Thyroid gland (tissue), 4 donors: ENCODE data around the gene TNS3. TPM values are rescaled to one million over a fixed set of nuclear protein-coding genes. Genes with fewer than 3 reads are reported as not detected.

Experiments
- DNase-seq, 2 donors: peaks; one replicate each; pipeline ENCODE4 v3.0.0-alpha.2; 2019
- H3K27ac ChIP-seq, 3 donors: fragments of 200-600 bp; sonication (generic); 1 replicate in 2 of 3; 2 replicates in 1 of 3; pipeline ENCODE4 v1.5.1; 2016 to 2019; ENCODE audit warnings: mild to moderate bottlenecking in 1 of 3, moderate library complexity in 1 of 3
- H3K27me3 ChIP-seq: fragments of 200-600 bp; sonication (generic); one replicate; pipeline ENCODE4 v1.5.1; 2019
- H3K36me3 ChIP-seq, 2 donors: fragments of 200-600 bp; sonication (generic); one replicate each; pipeline ENCODE4 v1.5.1; 2016 to 2019
- H3K4me1 ChIP-seq, 2 donors: fragments of 200-600 bp; sonication (generic); one replicate each; pipeline ENCODE4 v1.5.1; 2017 to 2019
- H3K4me3 ChIP-seq, 3 donors: fragments of 200-600 bp; sonication (generic); replicated peaks in 1 of 3; 1 replicate in 2 of 3; 2 replicates in 1 of 3; pipeline ENCODE4 v1.5.1; 2016; ENCODE audit warnings: mild to moderate bottlenecking in 1 of 3
- H3K9me3 ChIP-seq: fragments of 200-600 bp; sonication (generic); one replicate; pipeline ENCODE4 v1.5.1; 2017
- CTCF ChIP-seq, 6 experiments: fragments of 200-600 bp in 3 of 6; fragments of 450-650 bp in 3 of 6; sonication (generic) in 3 of 6; IDR thresholded peaks; one replicate each; pipeline ENCODE4 v1.5.1; 2016 to 2019; ENCODE audit warnings: antibody characterized with exemption in 6 of 6, mild to moderate bottlenecking in 2 of 6, inconsistent platforms in 1 of 6, moderate library complexity in 1 of 6
- POLR2A ChIP-seq, 2 donors: fragments of 450-650 bp; IDR thresholded peaks; one replicate each; pipeline ENCODE4 v1.6.1; 2017; ENCODE audit warnings: antibody characterized with exemption in 2 of 2, mild to moderate bottlenecking in 2 of 2, moderate library complexity in 1 of 2
- WGBS, 2 donors: methylation state at CpG; one replicate each; pipeline ENCODE4 v1.1.5; 2017; 5-methylcytosine and 5-hydroxymethylcytosine counted together
- intact Hi-C: fragments of 100-400 bp; cut with DNase I; formaldehyde crosslinking; loops from one replicate; pipeline ENCODE4 v1.15.1; 2023
- total RNA-seq, 4 donors: library from RNA; depleted of rRNA; stranded (reverse); fragments of >200 nt; gene quantifications; one replicate each; pipeline ENCODE4 v1.2.3, GENCODE V29; 2016

Gene TNS3
- total RNA-seq, 4 donors from 2014 or later: 65.8 to 93.0 (median 80.7) TPM

GRCh38 chr7:47394216-47394615 is 187.7 kb downstream of the TNS3 start:
- Histone ChIP-seq H3K36me3 (peaks cover 24 to 39% of the 10 kb centered on the region in 2 donors), H3K4me1 (peaks cover 0 to 6% of the 10 kb centered on the region in 2 donors), H3K27me3 (no peaks in the 10 kb centered on the region), H3K9me3 (no peaks in the 10 kb centered on the region), H3K4me3 (no peak overlapping the region), H3K27ac (no peak overlapping the region)
- DNase-seq: no peak
- no peak for TF ChIP-seq POLR2A (IDR thresholded peaks at IDR 0.05)
- no peak for TF ChIP-seq CTCF (IDR thresholded peaks at IDR 0.05)
- 92 to 94% methylated on average over 6 of the region's 6 CpGs for WGBS, 2 donors
- intact Hi-C loops: no loop called here

DNA sequence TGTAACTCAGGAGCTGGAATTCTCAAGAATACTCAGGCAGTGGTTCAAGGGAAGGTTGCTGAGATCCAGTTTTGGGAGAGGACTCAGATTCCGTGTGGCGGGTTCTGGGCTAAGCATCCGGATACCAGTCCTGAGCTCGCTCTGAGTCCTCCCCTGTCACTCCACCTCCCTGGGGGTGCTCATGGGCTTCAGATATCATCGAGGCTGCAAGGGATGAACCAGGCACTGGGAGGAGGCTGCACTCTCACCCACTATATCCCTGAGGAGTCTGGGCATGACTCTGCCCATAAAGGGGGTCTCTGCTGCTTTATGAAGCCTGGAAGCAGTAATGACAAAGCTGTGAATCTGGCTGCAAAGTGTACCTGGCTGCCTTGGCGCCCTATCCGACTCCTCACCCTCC is 188.5 kb downstream of the TNS3 start:
- 93 to 95% methylated on average over 7 of the region's 7 CpGs for WGBS, 2 donors
- DNase-seq: no peak
- intact Hi-C loops: no loop called here
- Histone ChIP-seq H3K27me3 (no peaks in the 10 kb centered on the region), H3K4me3 (no peak overlapping the region), H3K27ac (no peak overlapping the region), H3K36me3 (peaks cover 24 to 39% of the 10 kb centered on the region in 2 donors), H3K9me3 (no peaks in the 10 kb centered on the region), H3K4me1 (peaks cover 0 to 4% of the 10 kb centered on the region in 2 donors)
- TF ChIP-seq POLR2A (IDR thresholded peaks at IDR 0.05): no peak

DNA sequence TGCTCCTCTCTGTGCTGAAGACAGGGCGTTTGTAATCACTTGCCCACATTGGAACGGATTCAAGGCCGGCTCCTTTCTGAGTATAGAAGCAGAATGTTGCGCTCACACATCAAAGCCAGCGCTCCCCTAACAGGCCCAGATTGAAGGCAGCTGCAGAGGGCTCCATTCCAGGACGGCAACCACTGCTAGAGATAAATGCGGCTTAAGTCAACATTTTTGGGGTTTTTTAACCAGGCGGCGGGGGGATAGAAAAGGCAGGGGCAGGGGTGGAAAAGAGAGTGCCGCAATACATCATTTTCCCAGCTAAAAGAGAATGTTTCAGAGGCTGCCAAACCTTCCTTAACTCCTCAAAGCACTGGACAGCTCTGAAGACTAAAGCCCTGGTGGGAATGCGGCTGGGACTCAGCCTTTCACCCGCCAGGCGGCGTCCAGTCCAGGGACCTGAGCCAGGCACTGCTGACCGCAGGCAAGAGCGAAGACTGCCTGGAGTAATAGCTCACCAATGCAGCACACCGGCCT is 189.6 kb downstream of the TNS3 start:
- intact Hi-C loops: no loop called here
- DNase-seq: no peak
- peaks cover 24 to 39% of the 10 kb centered on the region in 2 donors for H3K36me3 ChIP-seq
- H3K4me1 ChIP-seq: no peaks in the 10 kb centered on the region
- TF ChIP-seq CTCF (IDR thresholded peaks at IDR 0.05) (no peak), POLR2A (IDR thresholded peaks at IDR 0.05) (no peak)
- 88 to 89% methylated on average over 17 of the region's 17 CpGs for WGBS, 2 donors
- H3K4me3 ChIP-seq: no peak overlapping the region
- no peaks in the 10 kb centered on the region for H3K27me3 ChIP-seq
- H3K9me3 ChIP-seq: no peaks in the 10 kb centered on the region
- H3K27ac ChIP-seq: no peak overlapping the region

DNA sequence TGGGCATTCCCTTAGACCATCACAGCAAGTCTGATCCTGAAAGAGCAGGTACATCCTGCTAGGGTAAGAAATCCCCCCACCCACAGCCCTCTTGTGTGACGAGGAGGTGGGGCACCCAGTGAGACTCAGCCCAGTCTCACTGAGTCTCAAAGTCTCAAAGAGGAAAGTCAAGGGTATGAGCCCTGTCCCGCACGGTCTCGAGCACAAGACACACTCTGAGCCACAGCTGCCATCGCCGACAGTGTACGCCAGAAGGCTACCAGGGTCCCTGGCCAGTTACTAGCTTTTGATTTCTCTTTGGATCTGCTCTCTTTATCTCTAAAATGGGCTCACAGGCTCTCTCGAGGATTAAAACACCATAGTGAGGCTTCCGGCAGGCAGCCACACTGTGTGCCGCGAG is 190.2 kb downstream of the TNS3 start:
- Histone ChIP-seq H3K4me3 (no peak overlapping the region), H3K27me3 (no peaks in the 10 kb centered on the region), H3K4me1 (no peaks in the 10 kb centered on the region), H3K36me3 (peaks cover 24 to 38% of the 10 kb centered on the region in 2 donors), H3K9me3 (no peaks in the 10 kb centered on the region), H3K27ac (no peak overlapping the region)
- intact Hi-C loops: no loop called here
- 90 to 94% methylated on average over 11 of the region's 11 CpGs for WGBS, 2 donors
- TF ChIP-seq POLR2A (IDR thresholded peaks at IDR 0.05) (no peak), CTCF (IDR thresholded peaks at IDR 0.05) (no peak)
- no peak for DNase-seq

DNA sequence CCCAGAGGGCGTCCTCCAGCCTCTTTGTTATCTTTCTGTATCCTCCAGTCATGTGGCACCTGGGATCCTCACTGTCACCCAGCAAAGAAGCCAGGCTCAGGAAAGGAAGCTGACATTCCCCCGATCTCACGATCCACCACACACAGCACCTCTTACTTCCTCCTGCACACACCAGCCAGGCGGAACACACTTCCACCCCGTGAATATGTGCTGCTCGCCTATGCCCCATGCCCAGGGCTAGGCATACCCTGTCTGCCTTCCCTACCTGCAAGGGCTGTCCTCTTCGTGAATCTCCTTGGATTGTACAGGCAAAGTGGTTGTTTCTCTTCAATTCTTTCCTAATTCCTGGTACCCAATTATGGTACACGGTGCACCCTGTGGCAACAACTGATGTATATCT is 191.0 kb downstream of the TNS3 start:
- no peaks in the 10 kb centered on the region for H3K4me1 ChIP-seq
- TF ChIP-seq POLR2A (IDR thresholded peaks at IDR 0.05): no peak
- no peak for TF ChIP-seq CTCF (IDR thresholded peaks at IDR 0.05)
- H3K4me3 ChIP-seq: no peak overlapping the region
- DNase-seq: no peak
- H3K27ac ChIP-seq: no peak overlapping the region
- intact Hi-C loops: no loop called here
- H3K9me3 ChIP-seq: no peaks in the 10 kb centered on the region
- no peaks in the 10 kb centered on the region for H3K27me3 ChIP-seq
- H3K36me3 ChIP-seq: peaks cover 16 to 30% of the 10 kb centered on the region in 2 donors
- WGBS, 2 donors: 87 to 88% methylated on average over 8 of the region's 8 CpGs
